Putamen (tissue), 1 donor: ENCODE data around the gene MYBPHL.

Experiments
- DNase-seq: peaks from one replicate; pipeline ENCODE4 v3.0.0-alpha.2; 2016; ENCODE audit warnings: low spot score

Gene MYBPHL

GRCh38 chr1:109306832-109307273, at the start of gene MYBPHL:
Gene MYBPHL (minus strand): TSS chr1:109307011. CDS start chr1:109306991, 20 bp downstream.
- DNase-seq, result no peak

- DNase-seq, result no peak
Measured at GRCh38 chr1:109356505-109356904, 49.7 kb upstream of the MYBPHL start.

- DNase-seq, result no peak
Measured at GRCh38 chr1:109354929-109355328, 48.1 kb upstream of the MYBPHL start.

GRCh38 chr1:109351457-109351856, 44.6 kb upstream of the MYBPHL start:
- DNase-seq, result no peak

- DNase-seq, result no peak
Measured at GRCh38 chr1:109350655-109351054, 43.8 kb upstream of the MYBPHL start.

- DNase-seq, result no peak
Measured at GRCh38 chr1:109350182-109350581, 43.4 kb upstream of the MYBPHL start.

- DNase-seq, result no peak
Measured at GRCh38 chr1:109347511-109347910, 40.7 kb upstream of the MYBPHL start.

GRCh38 chr1:109341944-109342930, 35.4 kb upstream of the MYBPHL start:
- no peak for DNase-seq

- no peak for DNase-seq
Measured at GRCh38 chr1:109338608-109339007, 31.8 kb upstream of the MYBPHL start.

- no peak for DNase-seq
Measured at GRCh38 chr1:109338091-109338490, 31.3 kb upstream of the MYBPHL start.

- DNase-seq, result no peak
Measured at GRCh38 chr1:109335091-109335490, 28.3 kb upstream of the MYBPHL start.

- DNase-seq, result no peak
Measured at GRCh38 chr1:109331113-109331512, 24.3 kb upstream of the MYBPHL start.

GRCh38 chr1:109327285-109327684, 20.5 kb upstream of the MYBPHL start:
- DNase-seq, result peak; percentile 79

- DNase-seq, result no peak
Measured at GRCh38 chr1:109322974-109323373, 16.2 kb upstream of the MYBPHL start.

- DNase-seq, result no peak
Measured at GRCh38 chr1:109319114-109319513, 12.3 kb upstream of the MYBPHL start.

GRCh38 chr1:109316506-109316905, 9.7 kb upstream of the MYBPHL start:
- no peak for DNase-seq

- DNase-seq, result no peak
Measured at GRCh38 chr1:109315288-109315687, 8.5 kb upstream of the MYBPHL start.

GRCh38 chr1:109314795-109315194, 8.0 kb upstream of the MYBPHL start:
- no peak for DNase-seq

GRCh38 chr1:109312978-109313775, 6.4 kb upstream of the MYBPHL start:
- peak; percentile 93 for DNase-seq

- DNase-seq, result no peak
Measured at GRCh38 chr1:109312246-109312645, 5.4 kb upstream of the MYBPHL start.

- DNase-seq, result no peak
Measured at GRCh38 chr1:109309347-109309746, 2.5 kb upstream of the MYBPHL start.

- DNase-seq, result peak; percentile 75
Measured at GRCh38 chr1:109307274-109308021, 637 bp upstream of the MYBPHL start.
